ENCODE results near the gene QDPR. TPM values are rescaled to one million over a fixed set of nuclear protein-coding genes. Genes with fewer than 3 reads are reported as not detected.

QDPR gene
- total and polyA plus RNA-seq, 10 of the 15 experiments (the other 5 are each of a cell fraction or from before 2014, with no cell fraction given): 3.0 to 27.7 (median 11.8) TPM

DNA sequence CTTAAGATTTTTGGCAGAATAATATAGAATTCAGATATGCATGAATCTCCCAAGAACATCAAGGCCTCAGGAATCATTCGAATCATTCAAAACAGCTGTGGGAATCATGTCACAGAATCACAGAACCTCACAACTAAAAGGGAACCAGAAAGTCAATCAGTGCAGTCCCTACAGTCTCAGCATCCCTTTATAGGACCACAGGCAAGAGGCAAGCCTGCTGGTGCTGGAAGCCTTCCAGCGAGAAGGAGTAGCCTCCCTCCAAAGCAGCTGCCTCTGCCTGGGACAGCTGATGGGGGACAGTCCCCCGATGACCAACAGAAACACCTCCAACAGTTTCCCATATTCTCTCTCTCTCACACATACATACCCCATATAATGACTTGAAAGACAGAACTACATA lies 20.7 kb downstream of the QDPR start:
- Histone ChIP-seq H3K4me1 (ENCODE audit: control insufficient read depth, insufficient read depth, low read length) (no peaks in the 10 kb centered on the region), H3K9ac (ENCODE audit: control insufficient read depth, insufficient read depth, low read length) (no peak overlapping the region), H3K27me3 (replicated peaks in 1 of 2; ENCODE audit: control insufficient read depth in 2 of 2, insufficient read depth in 2 of 2, low read length in 1 of 2) (no peaks in the 10 kb centered on the region), H2AFZ (ENCODE audit: control insufficient read depth, low read depth, low read length) (no peak overlapping the region), H3K4me3 (no peak overlapping the region), H4K20me1 (ENCODE audit: control insufficient read depth, insufficient read depth) (no peaks in the 10 kb centered on the region), H3K4me2 (ENCODE audit: control insufficient read depth, insufficient read depth) (no peak overlapping the region), H3K79me2 (ENCODE audit: control insufficient read depth, insufficient read depth, low read length) (no peaks in the 10 kb centered on the region), H3K9me3 (replicated peaks; ENCODE audit: control insufficient read depth, insufficient read depth, low read length) (no peaks in the 10 kb centered on the region), H3K36me3 (ENCODE audit: control insufficient read depth in 2 of 2, insufficient read depth in 2 of 2, low read length in 1 of 2) (peaks cover 2 to 5% of the 10 kb centered on the region in 2 experiments; a peak in 2 of 4 replicates), H3K27ac (ENCODE audit: control insufficient read depth, insufficient read depth) (no peak overlapping the region)
- intact Hi-C loops (cut with micrococcal nuclease; ENCODE audit: unreplicated experiment): no loop called here
- DNase-seq (ENCODE audit: low read depth, low spot score) (no peak), FAIRE-seq (no peak), ATAC-seq (no peak)
- 39% methylated on average over 3 of the region's 3 CpGs for WGBS (ENCODE audit: insufficient coverage, insufficient replicate concordance, low lambda C conversion rate, missing lambda C conversion rate)
- CTCF ChIA-PET: interaction anchor here (0.7 kb wide), 1 partner anchor 19 kb away, joined by 3 read pairs; no protein-coding TSS in a partner anchor
- in situ Hi-C loops (cut with MboI): no loop called here
- POLR2A ChIA-PET: no interaction called here
- RAD21 ChIA-PET (ENCODE audit: unreplicated experiment): no interaction called here
- SMC1A ChIA-PET (ENCODE audit: uncharacterized antibody, unreplicated experiment): no interaction called here
- TF ChIP-seq PAX5 (IDR thresholded peaks at IDR 0.05; ENCODE audit: borderline replicate concordance, low read depth, low read length) (no peak), RBBP5 (conservative IDR thresholded peaks at IDR 0.05) (no peak), NFYB (IDR thresholded peaks at IDR 0.05; ENCODE audit: insufficient read depth, low read depth, low read length) (no peak), NFYA (IDR thresholded peaks at IDR 0.05; ENCODE audit: borderline replicate concordance, low read depth, low read length) (no peak), ZNF274 (IDR thresholded peaks at IDR 0.05; ENCODE audit: insufficient read depth, insufficient read length) (no peak)
- BruUV-seq (replicated peaks): no TSS peak

DNA sequence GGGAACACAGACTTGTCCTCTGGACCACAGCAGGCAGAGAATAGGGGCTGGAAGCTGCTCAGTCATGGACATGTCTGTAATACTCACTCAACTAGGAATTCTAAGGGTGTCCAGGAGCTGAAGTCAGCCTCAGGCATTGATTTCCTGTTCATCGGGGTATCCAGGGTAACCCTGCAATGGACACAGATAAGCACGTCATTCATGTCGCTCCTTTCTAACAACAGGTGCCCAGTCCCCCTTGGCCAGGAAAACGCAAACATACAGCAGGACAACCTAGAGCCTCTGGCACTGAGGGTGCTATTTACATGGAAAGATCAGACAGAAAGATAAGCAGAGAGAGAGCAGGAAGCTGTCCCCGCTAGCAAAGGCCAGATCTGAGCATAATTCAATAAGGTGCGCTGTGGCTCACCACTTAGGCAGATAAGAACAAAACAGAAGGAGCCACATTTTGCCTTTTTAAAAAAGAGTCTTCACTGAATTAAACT lies 21.3 kb downstream of the QDPR start:
- no peaks in the 10 kb centered on the region for H3K9me3 ChIP-seq (replicated peaks; ENCODE audit: control insufficient read depth, insufficient read depth, low read length)
- RAD21 ChIA-PET (ENCODE audit: unreplicated experiment): no interaction called here
- H4K20me1 ChIP-seq (ENCODE audit: control insufficient read depth, insufficient read depth): no peaks in the 10 kb centered on the region
- SMC1A ChIA-PET (ENCODE audit: uncharacterized antibody, unreplicated experiment): no interaction called here
- intact Hi-C loops (cut with micrococcal nuclease; ENCODE audit: unreplicated experiment): no loop called here
- no peak for FAIRE-seq
- peaks cover 2 to 5% of the 10 kb centered on the region in 2 experiments; a peak in 2 of 4 replicates for H3K36me3 ChIP-seq (ENCODE audit: control insufficient read depth in 2 of 2, insufficient read depth in 2 of 2, low read length in 1 of 2)
- H3K9ac ChIP-seq (ENCODE audit: control insufficient read depth, insufficient read depth, low read length): no peak overlapping the region
- no peak for DNase-seq (ENCODE audit: low read depth, low spot score)
- H3K27ac ChIP-seq (ENCODE audit: control insufficient read depth, insufficient read depth): no peak overlapping the region
- no peak for ATAC-seq
- H3K4me3 ChIP-seq: no peak overlapping the region
- WGBS (ENCODE audit: insufficient coverage, insufficient replicate concordance, low lambda C conversion rate, missing lambda C conversion rate): 80% methylated on average over 6 of the region's 6 CpGs
- no peak overlapping the region for H3K4me2 ChIP-seq (ENCODE audit: control insufficient read depth, insufficient read depth)
- no peaks in the 10 kb centered on the region for H3K4me1 ChIP-seq (ENCODE audit: control insufficient read depth, insufficient read depth, low read length)
- no TSS peak for BruUV-seq (replicated peaks)
- H3K27me3 ChIP-seq (replicated peaks in 1 of 2; ENCODE audit: control insufficient read depth in 2 of 2, insufficient read depth in 2 of 2, low read length in 1 of 2): no peaks in the 10 kb centered on the region
- H3K79me2 ChIP-seq (ENCODE audit: control insufficient read depth, insufficient read depth, low read length): no peaks in the 10 kb centered on the region
- in situ Hi-C loops (cut with MboI): no loop called here
- POLR2A ChIA-PET: no interaction called here
- CTCF ChIA-PET: interaction anchor here (0.7 kb wide), 1 partner anchor 18 kb away, joined by 3 read pairs; no protein-coding TSS in a partner anchor
- H2AFZ ChIP-seq (ENCODE audit: control insufficient read depth, low read depth, low read length): no peak overlapping the region
- no peak for TF ChIP-seq BMI1 (IDR thresholded peaks at IDR 0.05; ENCODE audit: borderline replicate concordance)
- TF ChIP-seq ZNF274 (IDR thresholded peaks at IDR 0.05; ENCODE audit: insufficient read depth, insufficient read length): no peak
- no peak for TF ChIP-seq SMC3 (IDR thresholded peaks at IDR 0.05; ENCODE audit: borderline replicate concordance, low read length)
- TF ChIP-seq, protein P1, sequence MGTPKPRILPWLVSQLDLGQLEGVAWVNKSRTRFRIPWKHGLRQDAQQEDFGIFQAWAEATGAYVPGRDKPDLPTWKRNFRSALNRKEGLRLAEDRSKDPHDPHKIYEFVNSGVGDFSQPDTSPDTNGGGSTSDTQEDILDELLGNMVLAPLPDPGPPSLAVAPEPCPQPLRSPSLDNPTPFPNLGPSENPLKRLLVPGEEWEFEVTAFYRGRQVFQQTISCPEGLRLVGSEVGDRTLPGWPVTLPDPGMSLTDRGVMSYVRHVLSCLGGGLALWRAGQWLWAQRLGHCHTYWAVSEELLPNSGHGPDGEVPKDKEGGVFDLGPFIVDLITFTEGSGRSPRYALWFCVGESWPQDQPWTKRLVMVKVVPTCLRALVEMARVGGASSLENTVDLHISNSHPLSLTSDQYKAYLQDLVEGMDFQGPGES (IDR thresholded peaks at IDR 0.05): no peak
- no peak for TF ChIP-seq NFXL1 (IDR thresholded peaks at IDR 0.05; ENCODE audit: borderline replicate concordance)
- TF ChIP-seq, protein P2, sequence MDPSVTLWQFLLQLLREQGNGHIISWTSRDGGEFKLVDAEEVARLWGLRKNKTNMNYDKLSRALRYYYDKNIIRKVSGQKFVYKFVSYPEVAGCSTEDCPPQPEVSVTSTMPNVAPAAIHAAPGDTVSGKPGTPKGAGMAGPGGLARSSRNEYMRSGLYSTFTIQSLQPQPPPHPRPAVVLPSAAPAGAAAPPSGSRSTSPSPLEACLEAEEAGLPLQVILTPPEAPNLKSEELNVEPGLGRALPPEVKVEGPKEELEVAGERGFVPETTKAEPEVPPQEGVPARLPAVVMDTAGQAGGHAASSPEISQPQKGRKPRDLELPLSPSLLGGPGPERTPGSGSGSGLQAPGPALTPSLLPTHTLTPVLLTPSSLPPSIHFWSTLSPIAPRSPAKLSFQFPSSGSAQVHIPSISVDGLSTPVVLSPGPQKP (IDR thresholded peaks at IDR 0.05; ENCODE audit: low read depth, low read length): no peak
- TF ChIP-seq IKZF1 (conservative IDR thresholded peaks at IDR 0.05): no peak
- TF ChIP-seq, protein P3, sequence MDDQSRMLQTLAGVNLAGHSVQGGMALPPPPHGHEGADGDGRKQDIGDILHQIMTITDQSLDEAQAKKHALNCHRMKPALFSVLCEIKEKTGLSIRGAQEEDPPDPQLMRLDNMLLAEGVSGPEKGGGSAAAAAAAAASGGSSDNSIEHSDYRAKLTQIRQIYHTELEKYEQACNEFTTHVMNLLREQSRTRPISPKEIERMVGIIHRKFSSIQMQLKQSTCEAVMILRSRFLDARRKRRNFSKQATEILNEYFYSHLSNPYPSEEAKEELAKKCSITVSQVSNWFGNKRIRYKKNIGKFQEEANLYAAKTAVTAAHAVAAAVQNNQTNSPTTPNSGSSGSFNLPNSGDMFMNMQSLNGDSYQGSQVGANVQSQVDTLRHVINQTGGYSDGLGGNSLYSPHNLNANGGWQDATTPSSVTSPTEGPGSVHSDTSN (IDR thresholded peaks at IDR 0.05; ENCODE audit: insufficient replicate concordance, low read depth, low read length): no peak
- TF ChIP-seq RCOR1 (conservative IDR thresholded peaks at IDR 0.05; ENCODE audit: low read depth, low read length): no peak
- TF ChIP-seq SPI1 (IDR thresholded peaks at IDR 0.05; ENCODE audit: borderline replicate concordance, insufficient read depth, low read depth, low read length): no peak
- TF ChIP-seq SP1 (IDR thresholded peaks at IDR 0.05; ENCODE audit: low read depth, low read length): no peak
- TF ChIP-seq RB1 (IDR thresholded peaks at IDR 0.05; ENCODE audit: borderline replicate concordance): no peak
